ENCODE data around the gene SGMS1. TPM values are rescaled to one million over a fixed set of nuclear protein-coding genes. Genes with fewer than 3 reads are reported as not detected.

The SGMS1 gene
- total RNA-seq, 4 donors from 2014 or later, result 64.3 to 132 (median 87.0) TPM

GRCh38 chr10:50336140-50336539, 287.6 kb downstream of the SGMS1 start:
- H3K27me3 ChIP-seq, result no peaks in the 10 kb centered on the region
- no peak overlapping the region for H3K4me3 ChIP-seq
- no peak for TF ChIP-seq POLR2AphosphoS5 (IDR thresholded peaks at IDR 0.05)
- TF ChIP-seq EP300 (IDR thresholded peaks at IDR 0.05), result no peak
- TF ChIP-seq POLR2A (IDR thresholded peaks at IDR 0.05; ENCODE audit: low read depth), result no peak
- H3K27ac ChIP-seq (replicated peaks in 1 of 4), result no peak overlapping the region
- peaks cover 0 to 2% (median 0%) of the 10 kb centered on the region in 4 donors for H3K4me1 ChIP-seq
- intact Hi-C loops (cut with DNase I), result no loop called here
- no peaks in the 10 kb centered on the region for H3K9me3 ChIP-seq
- peaks cover 0 to 25% (median 10%) of the 10 kb centered on the region in 4 donors for H3K36me3 ChIP-seq
- 65% methylated on average over 4 of the region's 4 CpGs for WGBS
- DNase-seq (ENCODE audit: extremely low spot score), result no peak

GRCh38 chr10:50335397-50335796, 288.4 kb downstream of the SGMS1 start:
- Histone ChIP-seq H3K36me3 (peaks cover 0 to 25% (median 10%) of the 10 kb centered on the region in 4 donors), H3K27ac (replicated peaks in 1 of 4) (no peak overlapping the region), H3K4me3 (no peak overlapping the region), H3K27me3 (no peaks in the 10 kb centered on the region), H3K9me3 (no peaks in the 10 kb centered on the region), H3K4me1 (peaks cover 0 to 4% (median 0%) of the 10 kb centered on the region in 4 donors)
- DNase-seq (ENCODE audit: extremely low spot score), result no peak
- WGBS, result 94% methylated on average over 2 of the region's 2 CpGs
- intact Hi-C loops (cut with DNase I), result no loop called here
- no peak for TF ChIP-seq CTCF (IDR thresholded peaks at IDR 0.05)
- TF ChIP-seq POLR2A (IDR thresholded peaks at IDR 0.05; ENCODE audit: low read depth), result no peak
- TF ChIP-seq EP300 (IDR thresholded peaks at IDR 0.05), result no peak
- TF ChIP-seq POLR2AphosphoS5 (IDR thresholded peaks at IDR 0.05), result no peak

- Histone ChIP-seq H3K27ac (replicated peaks in 1 of 4) (no peak overlapping the region), H3K36me3 (peaks cover 0 to 15% (median 1%) of the 10 kb centered on the region in 4 donors), H3K27me3 (no peaks in the 10 kb centered on the region), H3K4me1 (peaks cover 0 to 8% (median 0%) of the 10 kb centered on the region in 4 donors), H3K9me3 (no peaks in the 10 kb centered on the region), H3K4me3 (no peak overlapping the region)
- intact Hi-C loops (cut with DNase I), result loop anchor here (5.0 kb wide), 1 partner anchor 33 kb away; no protein-coding TSS in a partner anchor
- WGBS, result 89% methylated on average over 2 of the region's 2 CpGs
- TF ChIP-seq EP300 (IDR thresholded peaks at IDR 0.05) (no peak), CTCF (IDR thresholded peaks at IDR 0.05) (no peak)
- no peak for DNase-seq (ENCODE audit: extremely low spot score)
These were observed 289.5 kb downstream of the SGMS1 start for GRCh38 chr10:50334273-50334672.

GRCh38 chr10:50333872-50334271, 289.9 kb downstream of the SGMS1 start:
- no peak for TF ChIP-seq CTCF (IDR thresholded peaks at IDR 0.05)
- no peak for TF ChIP-seq POLR2AphosphoS5 (IDR thresholded peaks at IDR 0.05)
- no peak for TF ChIP-seq POLR2A (IDR thresholded peaks at IDR 0.05; ENCODE audit: low read depth)
- TF ChIP-seq EP300 (IDR thresholded peaks at IDR 0.05), result no peak
- no peak for DNase-seq (ENCODE audit: extremely low spot score)
- Histone ChIP-seq H3K27me3 (no peaks in the 10 kb centered on the region), H3K36me3 (peaks cover 0 to 11% (median 0%) of the 10 kb centered on the region in 4 donors), H3K4me1 (peaks cover 0 to 8% (median 0%) of the 10 kb centered on the region in 4 donors), H3K27ac (replicated peaks in 1 of 4) (no peak overlapping the region), H3K4me3 (no peak overlapping the region), H3K9me3 (no peaks in the 10 kb centered on the region)
- intact Hi-C loops (cut with DNase I), result loop anchor here (5.0 kb wide), 1 partner anchor 33 kb away; no protein-coding TSS in a partner anchor

GRCh38 chr10:50332108-50332842, 291.5 kb downstream of the SGMS1 start:
- Histone ChIP-seq H3K4me1 (peaks cover 2 to 13% (median 4%) of the 10 kb centered on the region in 4 donors), H3K27ac (replicated peaks in 1 of 4) (no peak overlapping the region), H3K27me3 (no peaks in the 10 kb centered on the region), H3K9me3 (no peaks in the 10 kb centered on the region), H3K4me3 (no peak overlapping the region), H3K36me3 (peaks cover 0 to 10% (median 0%) of the 10 kb centered on the region in 4 donors)
- no peak for DNase-seq (ENCODE audit: extremely low spot score)
- 100% methylated on average over 3 of the region's 3 CpGs for WGBS
- intact Hi-C loops (cut with DNase I), result loop anchor here (5.0 kb wide), 1 partner anchor 35 kb away; no protein-coding TSS in a partner anchor
- TF ChIP-seq POLR2AphosphoS5 (IDR thresholded peaks at IDR 0.05), result no peak
- no peak for TF ChIP-seq POLR2A (IDR thresholded peaks at IDR 0.05; ENCODE audit: low read depth)
- TF ChIP-seq CTCF (IDR thresholded peaks at IDR 0.05), result no peak
- no peak for TF ChIP-seq EP300 (IDR thresholded peaks at IDR 0.05)
